Esophagus squamous epithelium (tissue), 5 donors: ENCODE measurements around the gene THSD7B. TPM values are rescaled to one million over a fixed set of nuclear protein-coding genes. Genes with fewer than 3 reads are reported as not detected.

ENCODE experiments used
- DNase-seq: peaks from one replicate; lab custom pipeline; 2025; lab: John Stamatoyannopoulos, UW
- H3K27ac ChIP-seq, 4 donors: fragments of 200-600 bp; sonication (generic); one replicate each; pipeline ENCODE4 v1.5.1; 2016 to 2019; ENCODE audit warnings: mild to moderate bottlenecking in 1 of 4
- H3K27me3 ChIP-seq, 4 donors: fragments of 200-600 bp; sonication (generic); 1 replicate in 3 of 4; 2 replicates in 1 of 4; pipeline versions ENCODE4 v1.5.1 to v1.6.0; 2017 to 2021; ENCODE audit warnings: antibody characterized with exemption in 1 of 4
- H3K36me3 ChIP-seq, 3 donors: fragments of 200-600 bp; sonication (generic); one replicate each; pipeline ENCODE4 v1.5.1; 2016 to 2019
- H3K4me1 ChIP-seq, 3 donors: fragments of 200-600 bp; sonication (generic); one replicate each; pipeline ENCODE4 v1.5.1; 2017 to 2019
- H3K4me3 ChIP-seq, 4 donors: fragments of 200-600 bp; sonication (generic); 1 replicate in 3 of 4; 2 replicates in 1 of 4; pipeline ENCODE4 v1.5.1; 2016 to 2019; ENCODE audit warnings: mild to moderate bottlenecking in 2 of 4, moderate library complexity in 1 of 4
- H3K9me3 ChIP-seq, 3 donors: fragments of 200-600 bp; sonication (generic); one replicate each; pipeline ENCODE4 v1.5.1; 2016 to 2019
- POLR2A ChIP-seq, 4 donors: fragments of 450-650 bp; IDR thresholded peaks; one replicate each; pipeline ENCODE4 v1.6.1; 2017; ENCODE audit warnings: antibody characterized with exemption in 4 of 4, mild to moderate bottlenecking in 4 of 4, moderate library complexity in 3 of 4
- WGBS, 2 donors: methylation state at CpG; one replicate each; pipeline ENCODE4 v1.1.5; 2018; 5-methylcytosine and 5-hydroxymethylcytosine counted together
- intact Hi-C: fragments of 100-400 bp; cut with DNase I; formaldehyde crosslinking; loops from one replicate; pipeline ENCODE4 v1.15.0; 2022
- total RNA-seq, 4 donors: library from RNA; depleted of rRNA; stranded (reverse); fragments of >200 nt; gene quantifications; one replicate each; pipeline ENCODE4 v1.1.0, GENCODE V29; 2016
- TF ChIP-seq, protein P1 (sequence below), 6 experiments: fragments of 450-650 bp in 4 of 6; fragments of 200-600 bp in 2 of 6; sonication (generic) in 2 of 6; IDR thresholded peaks; one replicate each; pipeline ENCODE4 v1.5.1; 2016 to 2019; ENCODE audit warnings: antibody characterized with exemption in 6 of 6, mild to moderate bottlenecking in 4 of 6, moderate library complexity in 4 of 6
- donor health status: DM: yes; HTN: yes; CAD: no.

Gene THSD7B
- total RNA-seq, 4 donors from 2014 or later: 0.31 to 0.97 (median 0.72) TPM

DNA sequence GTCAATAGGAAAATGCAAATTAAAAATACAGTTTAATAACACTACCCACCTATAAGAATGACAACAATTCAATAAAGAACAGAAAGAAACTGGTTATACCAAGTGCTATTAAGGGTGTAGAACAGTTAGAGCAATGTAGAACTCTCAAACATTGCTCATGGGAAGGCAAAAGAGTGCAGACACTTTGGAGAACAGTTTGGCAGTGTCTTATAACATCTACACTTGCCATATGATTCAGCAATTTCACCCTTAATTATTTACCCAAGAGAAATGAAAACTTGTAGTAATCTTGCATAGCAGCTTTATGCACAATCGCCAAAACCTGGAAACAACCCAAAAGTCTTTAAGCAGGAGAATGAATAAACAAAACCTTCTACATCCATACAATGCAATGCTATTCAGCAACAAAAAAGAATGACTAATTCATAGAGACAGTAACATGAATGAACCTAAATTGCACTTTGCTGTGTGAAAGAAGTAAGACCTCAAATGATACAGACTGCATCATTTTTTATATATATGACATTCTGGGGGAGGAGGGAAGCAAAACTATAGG is 455.2 kb downstream of the THSD7B start:
- intact Hi-C loops: no loop called here
- 25 to 62% methylated on average over 1 of the region's 1 CpG for WGBS, 2 donors
- H3K36me3 ChIP-seq: no peaks in the 10 kb centered on the region
- no peak for TF ChIP-seq POLR2A (IDR thresholded peaks at IDR 0.05)
- TF ChIP-seq, protein P1, sequence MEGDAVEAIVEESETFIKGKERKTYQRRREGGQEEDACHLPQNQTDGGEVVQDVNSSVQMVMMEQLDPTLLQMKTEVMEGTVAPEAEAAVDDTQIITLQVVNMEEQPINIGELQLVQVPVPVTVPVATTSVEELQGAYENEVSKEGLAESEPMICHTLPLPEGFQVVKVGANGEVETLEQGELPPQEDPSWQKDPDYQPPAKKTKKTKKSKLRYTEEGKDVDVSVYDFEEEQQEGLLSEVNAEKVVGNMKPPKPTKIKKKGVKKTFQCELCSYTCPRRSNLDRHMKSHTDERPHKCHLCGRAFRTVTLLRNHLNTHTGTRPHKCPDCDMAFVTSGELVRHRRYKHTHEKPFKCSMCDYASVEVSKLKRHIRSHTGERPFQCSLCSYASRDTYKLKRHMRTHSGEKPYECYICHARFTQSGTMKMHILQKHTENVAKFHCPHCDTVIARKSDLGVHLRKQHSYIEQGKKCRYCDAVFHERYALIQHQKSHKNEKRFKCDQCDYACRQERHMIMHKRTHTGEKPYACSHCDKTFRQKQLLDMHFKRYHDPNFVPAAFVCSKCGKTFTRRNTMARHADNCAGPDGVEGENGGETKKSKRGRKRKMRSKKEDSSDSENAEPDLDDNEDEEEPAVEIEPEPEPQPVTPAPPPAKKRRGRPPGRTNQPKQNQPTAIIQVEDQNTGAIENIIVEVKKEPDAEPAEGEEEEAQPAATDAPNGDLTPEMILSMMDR (IDR thresholded peaks at IDR 0.05): no peak
- H3K27me3 ChIP-seq: no peaks in the 10 kb centered on the region
- H3K27ac ChIP-seq: no peak overlapping the region
- DNase-seq: no peak
- peaks cover 0 to 12% (median 0%) of the 10 kb centered on the region in 3 donors for H3K4me1 ChIP-seq
- H3K9me3 ChIP-seq: no peaks in the 10 kb centered on the region
- no peak overlapping the region for H3K4me3 ChIP-seq

DNA sequence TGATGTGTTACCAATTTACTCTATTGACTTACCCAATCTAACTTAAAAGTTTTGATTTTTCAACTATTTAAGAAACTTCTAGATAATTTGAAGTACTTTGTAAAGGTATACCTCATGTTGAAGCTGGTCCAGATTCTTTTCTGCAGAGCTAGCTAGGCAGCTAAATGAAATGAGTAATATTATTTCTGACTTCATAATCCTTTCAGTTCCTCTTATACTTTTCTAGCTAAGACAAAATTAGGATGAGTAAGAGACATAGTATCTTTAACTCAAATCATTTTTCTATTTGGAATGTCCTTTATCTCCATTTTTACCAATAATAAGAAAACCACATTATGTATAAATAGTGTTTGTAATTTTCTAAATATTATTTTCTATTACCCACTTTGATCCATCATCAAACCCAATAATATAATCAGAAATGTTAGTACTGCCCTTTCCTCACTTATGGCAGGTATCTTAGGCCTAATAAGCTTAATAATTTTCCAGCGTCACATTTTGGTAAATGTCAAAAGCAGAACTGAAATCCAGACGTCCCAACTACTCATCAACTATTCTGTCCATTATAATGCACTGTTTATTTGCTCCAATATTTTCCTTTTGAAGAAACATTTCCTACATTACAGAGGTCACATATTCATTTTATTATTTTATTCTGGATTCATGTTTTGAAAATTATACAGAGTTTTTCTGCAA is 456.6 kb downstream of the THSD7B start:
- WGBS, 2 donors: 78 to 84% methylated on average over 2 of the region's 2 CpGs

DNA sequence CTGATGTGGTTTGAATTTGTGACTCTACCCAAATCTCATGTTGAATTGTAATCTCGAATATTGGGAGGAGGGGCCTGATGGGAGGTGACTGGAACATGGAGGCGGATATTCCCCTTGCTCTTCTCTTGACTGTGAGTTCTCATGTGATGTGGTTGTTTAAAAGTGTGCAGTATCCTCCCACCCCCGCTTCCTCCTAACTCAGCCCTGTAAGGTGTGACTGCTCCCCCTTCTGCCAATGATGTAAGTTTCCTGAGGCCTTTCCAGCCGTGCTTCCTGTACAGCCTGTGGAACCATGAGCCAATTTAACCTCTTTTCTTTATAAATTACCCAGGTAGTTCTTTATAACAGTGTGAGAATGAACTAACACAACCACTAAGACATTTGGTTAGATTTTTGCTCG is 458.4 kb downstream of the THSD7B start:
- WGBS, 2 donors: 71 to 82% methylated on average over 5 of the region's 5 CpGs
- intact Hi-C loops: no loop called here
- no peak for DNase-seq
- no peak overlapping the region for H3K4me3 ChIP-seq
- peaks cover 0 to 12% (median 0%) of the 10 kb centered on the region in 3 donors for H3K4me1 ChIP-seq
- no peak overlapping the region for H3K27ac ChIP-seq
- H3K9me3 ChIP-seq: no peaks in the 10 kb centered on the region
- H3K27me3 ChIP-seq: no peaks in the 10 kb centered on the region
- no peak for TF ChIP-seq POLR2A (IDR thresholded peaks at IDR 0.05)
- TF ChIP-seq, protein P1 (IDR thresholded peaks at IDR 0.05): no peak
- H3K36me3 ChIP-seq: no peaks in the 10 kb centered on the region

More for the DNA sequence above, 456.6 kb downstream of the THSD7B start:
- Histone ChIP-seq H3K36me3 (no peaks in the 10 kb centered on the region), H3K9me3 (no peaks in the 10 kb centered on the region), H3K4me1 (peaks cover 0 to 12% (median 0%) of the 10 kb centered on the region in 3 donors), H3K27ac (no peak overlapping the region), H3K27me3 (no peaks in the 10 kb centered on the region), H3K4me3 (no peak overlapping the region)
- intact Hi-C loops: no loop called here
- no peak for DNase-seq
- TF ChIP-seq, protein P1 (IDR thresholded peaks at IDR 0.05): no peak
- TF ChIP-seq POLR2A (IDR thresholded peaks at IDR 0.05): no peak

DNA sequence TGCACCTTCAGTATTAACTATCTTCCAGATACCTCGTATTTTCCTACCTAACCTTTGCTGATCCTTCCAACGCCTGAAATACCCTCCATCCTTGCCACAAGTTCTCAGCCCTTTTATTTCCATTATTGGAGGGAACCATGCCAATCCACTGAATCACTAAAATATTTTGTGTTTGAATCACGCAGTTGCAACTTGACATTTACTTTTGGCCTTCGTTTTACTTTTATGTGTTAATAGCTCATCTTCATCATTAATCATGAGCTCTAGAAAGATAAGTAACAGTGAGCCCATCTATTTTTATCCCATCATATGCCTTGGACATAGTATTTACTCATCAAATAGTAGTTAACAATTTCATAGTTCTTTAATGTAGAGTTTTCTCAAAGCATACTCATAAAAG is 463.2 kb downstream of the THSD7B start:
- TF ChIP-seq POLR2A (IDR thresholded peaks at IDR 0.05): no peak
- TF ChIP-seq, protein P1 (IDR thresholded peaks at IDR 0.05): no peak
- no peak for DNase-seq
- Histone ChIP-seq H3K4me3 (no peak overlapping the region), H3K4me1 (no peaks in the 10 kb centered on the region), H3K9me3 (no peaks in the 10 kb centered on the region), H3K27me3 (no peaks in the 10 kb centered on the region), H3K27ac (no peak overlapping the region), H3K36me3 (no peaks in the 10 kb centered on the region)
- intact Hi-C loops: no loop called here
- WGBS, 2 donors: 22 to 43% methylated on average over 4 of the region's 4 CpGs

DNA sequence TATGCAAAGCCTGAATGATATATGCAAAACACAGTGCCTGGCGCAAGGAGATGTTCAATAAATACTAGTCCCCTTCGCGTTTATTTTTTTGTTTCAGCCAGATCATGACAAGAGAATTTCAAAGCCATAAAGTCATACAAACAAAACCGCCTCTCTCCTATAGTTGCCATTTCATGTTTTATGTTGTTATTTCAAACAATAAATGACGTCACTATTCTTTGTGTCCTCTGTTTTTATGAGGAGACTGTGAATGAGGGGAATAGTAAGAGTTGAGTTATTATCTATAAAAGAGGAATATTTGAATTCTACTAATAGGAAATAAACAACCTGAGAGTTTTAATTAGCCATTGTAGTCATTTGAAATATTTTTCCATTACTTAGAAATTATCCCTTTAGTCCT is 464.5 kb downstream of the THSD7B start:
- Histone ChIP-seq H3K9me3 (no peaks in the 10 kb centered on the region), H3K36me3 (no peaks in the 10 kb centered on the region), H3K4me3 (no peak overlapping the region), H3K27me3 (no peaks in the 10 kb centered on the region), H3K4me1 (no peaks in the 10 kb centered on the region), H3K27ac (no peak overlapping the region)
- intact Hi-C loops: no loop called here
- TF ChIP-seq POLR2A (IDR thresholded peaks at IDR 0.05): no peak
- TF ChIP-seq, protein P1 (IDR thresholded peaks at IDR 0.05): no peak
- no peak for DNase-seq
- WGBS, 2 donors: 82 to 83% methylated on average over 5 of the region's 5 CpGs
